ENCODE measurements around the gene MIGA2.

GRCh38 chr9:129121483-129121882 lies 85.1 kb downstream of the MIGA2 start:
- TF ChIP-seq CTCF (IDR thresholded peaks at IDR 0.05; ENCODE audit: insufficient read depth, low read length), result no peak
- TF ChIP-seq, protein P1, sequence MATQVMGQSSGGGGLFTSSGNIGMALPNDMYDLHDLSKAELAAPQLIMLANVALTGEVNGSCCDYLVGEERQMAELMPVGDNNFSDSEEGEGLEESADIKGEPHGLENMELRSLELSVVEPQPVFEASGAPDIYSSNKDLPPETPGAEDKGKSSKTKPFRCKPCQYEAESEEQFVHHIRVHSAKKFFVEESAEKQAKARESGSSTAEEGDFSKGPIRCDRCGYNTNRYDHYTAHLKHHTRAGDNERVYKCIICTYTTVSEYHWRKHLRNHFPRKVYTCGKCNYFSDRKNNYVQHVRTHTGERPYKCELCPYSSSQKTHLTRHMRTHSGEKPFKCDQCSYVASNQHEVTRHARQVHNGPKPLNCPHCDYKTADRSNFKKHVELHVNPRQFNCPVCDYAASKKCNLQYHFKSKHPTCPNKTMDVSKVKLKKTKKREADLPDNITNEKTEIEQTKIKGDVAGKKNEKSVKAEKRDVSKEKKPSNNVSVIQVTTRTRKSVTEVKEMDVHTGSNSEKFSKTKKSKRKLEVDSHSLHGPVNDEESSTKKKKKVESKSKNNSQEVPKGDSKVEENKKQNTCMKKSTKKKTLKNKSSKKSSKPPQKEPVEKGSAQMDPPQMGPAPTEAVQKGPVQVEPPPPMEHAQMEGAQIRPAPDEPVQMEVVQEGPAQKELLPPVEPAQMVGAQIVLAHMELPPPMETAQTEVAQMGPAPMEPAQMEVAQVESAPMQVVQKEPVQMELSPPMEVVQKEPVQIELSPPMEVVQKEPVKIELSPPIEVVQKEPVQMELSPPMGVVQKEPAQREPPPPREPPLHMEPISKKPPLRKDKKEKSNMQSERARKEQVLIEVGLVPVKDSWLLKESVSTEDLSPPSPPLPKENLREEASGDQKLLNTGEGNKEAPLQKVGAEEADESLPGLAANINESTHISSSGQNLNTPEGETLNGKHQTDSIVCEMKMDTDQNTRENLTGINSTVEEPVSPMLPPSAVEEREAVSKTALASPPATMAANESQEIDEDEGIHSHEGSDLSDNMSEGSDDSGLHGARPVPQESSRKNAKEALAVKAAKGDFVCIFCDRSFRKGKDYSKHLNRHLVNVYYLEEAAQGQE (IDR thresholded peaks at IDR 0.05; ENCODE audit: insufficient replicate concordance, low read depth), result no peak

Data from HL-60 (cell line).